Measurements from ENCODE around the gene ENPP1.

Gene ENPP1

DNA sequence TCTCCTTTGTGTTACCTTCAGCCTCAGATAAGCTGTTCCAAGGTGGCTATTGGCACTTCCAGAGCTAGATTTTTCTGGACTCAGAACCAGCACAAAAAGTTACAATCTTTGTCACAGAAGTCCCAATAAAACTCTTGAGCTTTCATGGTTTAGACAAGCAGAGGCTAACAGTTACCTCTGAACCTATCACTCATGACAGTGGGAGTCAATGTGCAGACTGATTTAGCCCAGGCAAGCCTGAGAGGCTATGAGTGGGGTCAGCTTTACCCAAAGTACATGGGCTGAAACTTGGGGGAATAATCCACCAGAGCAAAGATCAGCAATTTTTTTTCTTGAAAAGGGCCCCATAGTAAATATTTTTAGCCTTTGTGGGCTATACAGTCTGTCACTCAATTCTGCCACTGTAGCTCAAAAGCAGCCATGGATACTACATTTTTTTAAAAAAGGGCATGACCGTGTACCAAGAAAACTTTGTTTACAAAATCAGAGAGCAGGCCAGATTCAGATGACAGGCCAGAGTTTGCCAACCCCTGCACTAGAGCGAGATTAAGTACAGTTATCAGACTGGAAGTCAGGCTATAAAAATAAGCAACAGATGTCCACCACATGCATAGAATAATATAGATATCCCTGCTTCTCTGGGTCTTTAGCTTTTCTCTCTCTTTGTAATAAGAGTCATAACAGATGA lies 123.4 kb downstream of the ENPP1 start:
- no peak overlapping the region for H3K9ac ChIP-seq (ENCODE audit: low read depth, low read length)
- H3K9me3 ChIP-seq (ENCODE audit: control insufficient read depth, insufficient read depth, low read length) = no peaks in the 10 kb centered on the region
- H3K4me1 ChIP-seq (ENCODE audit: insufficient read depth, low read length) = no peaks in the 10 kb centered on the region
- H3K36me3 ChIP-seq (ENCODE audit: insufficient read depth, low read length) = peaks cover 7% of the 10 kb centered on the region; the same call in 1 of the 2 replicates

DNA sequence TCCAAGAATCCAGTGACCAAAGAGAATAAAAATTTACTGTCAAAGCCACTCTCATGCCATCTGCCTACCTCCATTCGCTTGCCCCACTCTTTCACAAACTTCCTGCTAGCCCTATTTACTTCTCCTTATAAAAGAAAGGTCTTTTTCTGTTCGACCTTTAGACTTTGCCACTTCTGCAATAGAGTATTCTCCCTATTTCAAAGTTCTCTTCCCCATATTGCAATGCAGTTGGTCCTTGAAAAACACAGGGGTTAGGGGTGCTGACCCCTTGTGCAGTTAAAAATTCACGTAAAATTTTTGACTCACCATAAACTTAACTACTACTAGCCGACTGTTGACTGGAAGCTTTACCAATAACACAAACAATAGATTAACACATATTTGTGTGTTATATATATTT lies 128.3 kb downstream of the ENPP1 start:
- H3K9me3 ChIP-seq (ENCODE audit: control insufficient read depth, insufficient read depth, low read length) = no peaks in the 10 kb centered on the region
- peaks cover 8% of the 10 kb centered on the region; the same call in 1 of the 2 replicates for H3K36me3 ChIP-seq (ENCODE audit: insufficient read depth, low read length)
- peaks cover 14% of the 10 kb centered on the region for H3K4me1 ChIP-seq (ENCODE audit: insufficient read depth, low read length)
- H3K9ac ChIP-seq (ENCODE audit: low read depth, low read length) = no peak overlapping the region

- Histone ChIP-seq H3K36me3 (ENCODE audit: insufficient read depth, low read length) (0 out of 2 replicates have a peak, but pooled peaks cover 4% of the 10 kb centered on the region), H3K4me1 (ENCODE audit: insufficient read depth, low read length) (peaks cover 14% of the 10 kb centered on the region), H3K9me3 (ENCODE audit: control insufficient read depth, insufficient read depth, low read length) (no peaks in the 10 kb centered on the region), H3K9ac (ENCODE audit: low read depth, low read length) (no peak overlapping the region)
These were observed 129.4 kb downstream of the ENPP1 start for GRCh38 chr6:131937226-131937625.

DNA sequence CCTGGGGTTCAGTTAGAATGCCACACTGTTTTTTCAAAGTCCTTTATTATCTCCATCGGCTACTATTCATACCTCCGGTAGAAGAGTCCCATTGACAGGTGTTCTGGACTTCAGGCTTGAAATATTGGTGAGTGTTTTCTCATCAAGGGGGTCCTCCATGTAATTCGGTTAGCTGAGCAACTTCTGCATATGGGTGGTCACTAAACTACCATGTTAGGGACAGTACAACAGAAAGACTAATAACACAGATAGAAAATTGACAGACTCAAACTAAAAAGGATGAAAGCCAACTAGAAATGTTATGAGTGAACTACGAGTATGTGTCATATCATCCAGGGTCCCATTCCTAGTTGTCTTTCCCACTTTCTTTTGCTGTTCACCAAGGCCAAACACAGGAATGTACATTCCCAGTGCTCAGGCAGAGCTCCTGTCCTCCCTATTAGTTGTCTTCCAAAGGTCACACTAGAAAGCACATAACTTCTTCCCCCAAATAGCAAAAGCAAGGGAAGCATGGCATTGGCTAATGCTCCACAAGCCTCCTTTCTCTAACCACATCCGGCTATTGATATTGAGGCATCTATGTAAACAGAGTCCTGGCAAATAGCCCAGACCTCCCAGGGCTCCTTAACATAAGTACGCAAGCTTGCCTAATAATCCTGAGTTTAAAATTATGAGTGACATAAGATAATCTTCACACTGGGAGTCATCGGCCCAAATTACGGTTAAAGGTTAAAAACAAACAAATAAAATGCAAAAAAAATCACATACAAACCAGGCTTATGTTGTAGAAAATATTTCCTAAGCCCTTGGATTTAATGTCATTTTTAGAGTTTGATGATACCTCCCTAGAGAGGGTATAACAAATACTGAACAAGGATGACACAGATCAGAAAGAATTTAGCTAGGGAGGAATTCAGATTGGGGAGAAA lies 130.1 kb downstream of the ENPP1 start:
- Histone ChIP-seq H3K36me3 (ENCODE audit: insufficient read depth, low read length) (0 out of 2 replicates have a peak, but pooled peaks cover 4% of the 10 kb centered on the region), H3K9ac (ENCODE audit: low read depth, low read length) (no peak overlapping the region), H3K9me3 (ENCODE audit: control insufficient read depth, insufficient read depth, low read length) (no peaks in the 10 kb centered on the region), H3K4me1 (ENCODE audit: insufficient read depth, low read length) (peaks cover 14% of the 10 kb centered on the region)

Measured in ES-I3 (cell line).